Cardiac septum (tissue), 1 donor: ENCODE measurements around the gene PSAP. TPM values are rescaled to one million over a fixed set of nuclear protein-coding genes. Genes with fewer than 3 reads are reported as not detected.

ENCODE experiments used
- DNase-seq: peaks from one replicate; pipeline ENCODE4 v3.0.0-alpha.2; 2020; ENCODE audit warnings: low spot score
- intact Hi-C: fragments of 100-400 bp; cut with DNase I; formaldehyde crosslinking; loops from one replicate; pipeline ENCODE4 v1.14.0; 2022
- total RNA-seq: library from RNA; stranded (reverse); fragmentation: NEBNext Ultra II Directional; extraction: Animal tissue kit (Norgen Biotek cat#: 25700); gene quantifications from one replicate; pipeline ENCODE4 v1.2.1, GENCODE V29; 2021
- donor health status: DM: no; HTN: no; CAD: no.

PSAP gene
- total RNA-seq, 1 donor from 2014 or later, result 1,123 TPM

GRCh38 chr10:71816936-71817618 lies 34.0 kb downstream of the PSAP start:
- intact Hi-C loops, result loop anchor here (10.0 kb wide), 1 partner anchor 242 kb away; no protein-coding TSS in a partner anchor
- DNase-seq, result no peak

DNA sequence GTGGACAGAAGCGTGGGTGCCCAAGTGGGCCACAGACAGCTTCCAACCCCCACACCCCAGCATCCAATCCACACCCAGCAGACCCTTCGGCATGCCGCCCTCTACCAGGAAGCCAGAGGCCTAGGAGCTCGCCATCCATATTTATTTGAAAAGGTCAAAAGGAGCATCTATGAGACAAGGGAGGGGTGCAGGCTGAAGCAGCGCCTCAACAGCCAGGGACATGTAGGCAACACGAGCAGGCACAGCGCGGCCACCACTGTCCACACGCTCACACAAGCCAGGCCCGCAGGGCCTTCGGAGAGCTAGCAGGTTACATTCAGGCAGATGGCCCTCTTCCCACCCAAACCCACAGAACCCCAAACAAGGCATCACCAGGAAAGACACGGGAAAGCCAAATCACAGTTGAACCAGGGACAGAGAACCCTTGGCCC lies 34.6 kb downstream of the PSAP start:
- no peak for DNase-seq
- intact Hi-C loops, result loop anchor here (10.0 kb wide), 1 partner anchor 242 kb away; no protein-coding TSS in a partner anchor

- intact Hi-C loops, result loop anchor here (10.0 kb wide), 1 partner anchor 241 kb away; no protein-coding TSS in a partner anchor
- DNase-seq, result no peak
These were observed 35.4 kb downstream of the PSAP start for GRCh38 chr10:71815515-71816130.

DNA sequence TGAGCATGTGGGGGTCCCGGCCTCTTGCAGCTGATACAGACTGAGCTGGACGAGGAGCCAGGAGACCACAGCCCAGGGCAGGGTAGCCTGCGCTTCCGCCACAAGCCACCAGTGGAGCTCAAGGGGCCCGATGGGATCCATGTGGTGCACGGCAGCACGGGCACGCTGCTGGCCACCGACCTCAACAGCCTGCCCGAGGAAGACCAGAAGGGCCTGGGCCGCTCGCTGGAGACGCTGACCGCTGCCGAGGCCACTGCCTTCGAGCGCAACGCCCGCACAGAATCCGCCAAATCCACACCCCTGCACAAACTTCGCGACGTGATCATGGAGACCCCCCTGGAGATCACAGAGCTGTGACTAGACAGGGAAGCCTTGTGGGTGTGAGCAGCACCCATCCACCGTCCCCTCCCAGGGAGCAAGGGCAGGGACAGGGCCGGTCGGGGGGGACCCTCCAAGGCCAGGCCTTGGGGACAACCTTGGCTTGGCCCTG lies 36.1 kb downstream of the PSAP start:
- intact Hi-C loops, result loop anchor here (5.0 to 10.0 kb wide), 2 partner anchors 240 to 498 kb away; partner anchors contain the start of gene SLC29A3
- DNase-seq, result no peak

DNA sequence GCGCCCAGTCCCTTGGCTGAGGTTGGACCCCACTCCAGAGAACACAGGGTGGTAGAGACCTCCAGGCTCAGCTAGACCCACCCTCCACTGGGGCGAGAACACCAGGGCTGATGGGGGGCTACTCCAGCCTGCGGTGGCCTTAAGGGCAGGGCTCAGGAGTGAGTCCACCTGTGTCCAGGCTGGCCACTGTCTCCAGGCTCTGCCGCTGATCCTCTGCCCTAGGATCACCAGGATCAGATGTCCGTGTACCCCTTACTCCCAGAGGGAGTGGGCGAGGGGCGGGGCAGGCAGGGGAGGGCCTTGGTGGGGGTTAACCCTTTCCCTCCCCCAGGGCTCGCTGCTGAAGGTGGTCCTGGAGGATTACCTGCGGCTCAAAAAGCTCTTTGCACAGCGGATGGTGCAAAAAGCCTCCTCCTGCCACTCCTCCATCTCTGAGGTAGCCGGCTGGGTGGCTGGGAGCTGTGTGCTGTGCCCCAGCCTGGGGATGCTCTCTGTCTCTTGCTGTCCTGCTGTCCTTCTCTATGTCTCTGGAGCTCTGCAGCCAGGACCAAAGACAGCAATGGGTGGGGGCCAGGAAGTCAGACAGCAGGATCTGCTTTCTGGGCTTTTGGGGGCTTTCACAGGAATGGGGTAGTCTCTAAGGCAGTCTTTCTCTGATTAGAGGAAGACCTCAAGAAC lies 38.0 kb downstream of the PSAP start:
- intact Hi-C loops, result loop anchor here (1.0 to 10.0 kb wide), 3 partner anchors 238 to 496 kb away; partner anchors contain the start of gene SLC29A3
- no peak for DNase-seq

- intact Hi-C loops, result loop anchor here (1.0 to 10.0 kb wide), 3 partner anchors 237 to 495 kb away; partner anchors contain the start of gene SLC29A3
These were observed 38.8 kb downstream of the PSAP start for GRCh38 chr10:71812016-71812912.

DNA sequence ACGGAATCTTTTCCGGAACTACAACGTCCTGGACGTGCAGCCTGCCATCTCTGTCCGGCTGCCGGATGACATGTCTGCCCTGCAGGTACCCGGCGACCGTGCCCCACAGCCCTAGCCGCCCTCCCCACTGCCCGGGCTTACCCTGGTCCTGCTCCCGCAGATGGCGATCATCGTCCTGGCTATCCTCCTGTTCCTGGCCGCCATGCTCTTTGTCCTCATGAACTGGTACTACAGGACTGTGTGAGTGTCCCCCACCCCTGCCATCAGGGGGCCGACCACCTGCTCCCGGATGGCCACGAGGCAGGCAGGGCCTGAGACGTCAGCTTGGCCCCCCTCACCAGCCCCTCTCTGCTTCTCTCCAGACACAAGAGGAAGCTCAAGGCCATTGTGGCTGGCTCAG lies 39.7 kb downstream of the PSAP start:
- DNase-seq, result no peak
- intact Hi-C loops, result loop anchor here (5.0 to 10.0 kb wide), 2 partner anchors 237 to 494 kb away; partner anchors contain the start of gene SLC29A3

More at GRCh38 chr10:71812016-71812912, 38.8 kb downstream of the PSAP start:
- DNase-seq, result peak; percentile 93

DNA sequence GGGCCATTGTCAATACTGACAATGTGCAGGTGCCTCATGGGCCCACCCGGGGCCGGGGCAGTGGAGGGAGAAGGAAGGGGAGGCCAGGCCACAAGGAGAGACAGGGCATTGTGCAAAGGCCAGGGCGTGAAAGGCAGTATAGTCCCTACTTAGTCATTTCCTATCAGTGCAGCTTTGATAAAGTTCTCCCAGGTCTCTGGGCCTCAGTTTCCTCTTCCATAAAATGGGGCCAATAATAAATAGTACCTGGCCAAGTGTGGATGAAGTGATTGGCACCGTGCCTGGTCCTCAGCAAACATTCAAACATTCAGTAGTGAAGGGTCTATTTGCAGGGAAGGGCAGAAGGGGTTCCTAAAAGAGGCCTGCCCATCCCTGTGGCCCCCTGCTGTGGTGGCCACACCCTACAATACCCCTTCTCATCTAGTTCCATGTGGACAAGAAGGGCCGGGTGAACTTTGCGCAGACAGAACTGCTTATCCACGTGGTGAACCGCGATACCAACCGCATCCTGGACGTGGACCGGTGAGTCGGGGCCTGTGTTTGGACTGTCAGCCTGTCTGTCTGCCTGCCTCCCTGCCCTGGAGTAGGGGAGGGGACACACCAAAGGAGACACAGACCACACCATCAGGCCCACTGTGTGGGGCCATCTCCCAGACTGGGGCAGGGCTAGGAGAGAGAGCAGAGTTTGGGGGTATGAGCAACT lies 40.9 kb downstream of the PSAP start:
- DNase-seq, result no peak
- intact Hi-C loops, result loop anchor here (5.0 to 10.0 kb wide), 2 partner anchors 235 to 493 kb away; partner anchors contain the start of gene SLC29A3

DNA sequence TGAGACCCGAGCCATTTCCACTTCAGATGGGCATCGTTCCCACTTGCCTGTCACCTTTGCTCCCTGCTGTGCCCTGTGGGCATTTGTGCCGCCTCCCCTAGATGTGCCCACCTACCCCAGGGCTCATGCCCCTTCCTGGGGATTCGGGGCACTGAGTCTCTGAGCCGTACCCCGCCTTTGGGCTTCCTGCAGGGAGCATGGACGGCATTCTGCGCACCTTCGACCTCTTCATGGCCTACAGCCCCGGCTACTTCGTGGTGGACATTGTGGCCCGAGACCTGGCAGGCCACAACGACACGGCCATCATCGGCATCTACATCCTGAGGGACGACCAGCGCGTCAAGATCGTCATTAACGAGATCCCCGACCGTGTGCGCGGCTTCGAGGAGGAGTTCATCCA lies 41.4 kb downstream of the PSAP start:
- intact Hi-C loops, result loop anchor here (5.0 to 10.0 kb wide), 2 partner anchors 235 to 492 kb away; partner anchors contain the start of gene SLC29A3

GRCh38 chr10:71807557-71808510 lies 43.2 kb downstream of the PSAP start:
- intact Hi-C loops, result no loop called here
- DNase-seq, result no peak

More for the DNA sequence above, 41.4 kb downstream of the PSAP start:
- no peak for DNase-seq

- intact Hi-C loops, result no loop called here
These were observed 44.1 kb downstream of the PSAP start for GRCh38 chr10:71806704-71807556.

DNA sequence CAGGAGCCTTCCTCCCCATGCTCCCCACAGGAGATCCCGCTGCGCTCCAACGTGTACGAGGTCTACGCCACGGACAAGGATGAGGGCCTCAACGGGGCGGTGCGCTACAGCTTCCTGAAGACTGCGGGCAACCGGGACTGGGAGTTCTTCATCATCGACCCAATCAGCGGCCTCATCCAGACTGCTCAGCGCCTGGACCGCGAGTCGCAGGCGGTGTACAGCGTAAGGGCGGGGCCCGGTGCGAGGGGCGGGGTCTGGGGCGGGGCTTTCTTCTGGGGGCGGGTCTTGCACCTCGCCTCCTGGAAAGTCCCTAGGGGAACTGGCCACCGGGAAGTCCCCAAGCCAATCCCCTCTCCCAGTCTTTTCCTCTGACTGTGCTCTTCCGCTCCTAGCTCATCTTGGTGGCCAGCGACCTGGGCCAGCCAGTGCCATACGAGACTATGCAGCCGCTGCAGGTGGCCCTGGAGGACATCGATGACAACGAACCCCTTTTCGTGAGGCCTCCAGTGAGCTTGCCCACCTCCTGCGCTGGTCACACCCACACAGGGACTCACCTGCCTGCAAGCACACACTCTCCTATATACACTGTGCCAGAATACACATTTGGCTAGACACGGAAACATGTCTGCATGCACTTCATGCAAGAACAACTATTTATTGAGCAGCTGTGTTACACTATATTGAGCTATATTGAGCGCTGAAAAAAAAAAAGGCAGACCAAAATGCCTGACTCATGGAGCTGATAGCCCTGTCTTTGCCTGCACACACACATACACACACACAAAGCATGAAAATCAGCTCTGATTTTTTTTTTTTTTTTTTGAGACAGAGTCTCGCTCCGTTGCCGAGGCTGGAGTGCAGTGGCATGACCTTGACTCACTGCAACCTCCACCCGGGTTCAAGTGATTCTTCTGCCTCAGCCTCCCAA lies 45.0 kb downstream of the PSAP start:
- DNase-seq, result no peak
- intact Hi-C loops, result no loop called here

More at GRCh38 chr10:71806704-71807556, 44.1 kb downstream of the PSAP start:
- DNase-seq, result no peak

DNA sequence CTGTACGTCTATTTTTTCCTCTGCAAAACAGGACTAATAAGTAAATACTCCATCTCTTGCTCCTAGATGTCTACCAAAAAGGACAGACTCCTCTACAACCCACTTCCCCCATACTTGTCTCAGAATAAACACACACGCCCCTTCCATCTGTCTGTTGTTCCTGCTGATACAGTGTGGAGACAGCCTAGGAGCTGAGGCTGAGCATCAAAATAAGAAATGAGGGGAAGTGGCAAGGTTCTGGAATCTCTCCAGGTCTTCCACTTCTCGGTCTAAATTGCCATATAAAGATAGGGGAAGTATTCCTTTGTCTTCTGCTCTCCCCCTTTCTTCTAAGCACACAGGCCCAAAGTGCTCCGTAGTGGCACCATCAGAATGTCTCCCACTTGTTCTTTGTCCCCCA lies 47.0 kb downstream of the PSAP start:
- intact Hi-C loops, result no loop called here
- no peak for DNase-seq

DNA sequence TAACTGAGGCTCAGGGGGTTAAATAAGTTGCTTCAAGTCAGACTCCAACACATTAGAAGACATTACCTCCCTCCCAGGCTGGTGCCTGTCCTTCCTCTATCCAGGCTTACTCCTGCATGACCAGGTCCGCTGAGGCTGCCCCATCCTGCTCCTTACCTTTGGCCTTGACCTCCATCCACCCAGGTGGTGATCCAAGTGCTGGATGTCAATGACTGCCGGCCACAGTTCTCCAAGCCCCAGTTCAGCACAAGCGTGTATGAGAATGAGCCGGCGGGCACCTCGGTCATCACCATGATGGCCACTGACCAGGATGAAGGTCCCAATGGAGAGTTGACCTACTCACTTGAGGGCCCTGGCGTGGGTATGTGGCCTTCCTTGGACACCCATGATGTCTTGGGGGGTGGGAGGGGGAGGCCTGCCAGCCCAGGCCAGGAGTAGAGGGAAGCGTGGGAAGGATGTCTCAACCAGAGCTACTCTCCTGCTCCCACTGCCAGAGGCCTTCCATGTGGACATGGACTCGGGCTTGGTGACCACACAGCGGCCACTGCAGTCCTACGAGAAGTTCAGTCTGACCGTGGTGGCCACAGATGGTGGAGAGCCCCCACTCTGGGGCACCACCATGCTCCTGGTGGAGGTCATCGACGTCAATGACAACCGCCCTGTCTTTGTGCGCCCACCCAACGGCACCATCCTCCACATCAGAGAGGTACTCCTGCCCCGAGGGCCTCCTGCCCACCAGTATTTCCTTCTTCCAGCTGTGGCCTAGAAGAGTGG lies 48.1 kb downstream of the PSAP start:
- DNase-seq, result no peak
- intact Hi-C loops, result no loop called here
